HCT116 (cell line): ENCODE results near the gene RPL15.

Source experiments
- EZH2 ChIP-seq: fragments of 200-600 bp; sonication (generic); IDR thresholded peaks from 2 replicates; pipeline ENCODE4 v1.6.1; 2017; ENCODE audit warnings: antibody characterized with exemption, mixed run types
- JUND ChIP-seq: IDR thresholded peaks from 2 replicates; pipeline ENCODE4 v1.6.1; 2012
- POLR2A ChIP-seq: IDR thresholded peaks from 2 replicates; pipeline ENCODE4 v1.7.0; 2011; ENCODE audit warnings: borderline replicate concordance; ENCODE audit not compliant: insufficient read depth, insufficient read length; ENCODE audit errors: extremely low read depth
- SP1 ChIP-seq: IDR thresholded peaks from 2 replicates; pipeline ENCODE4 v1.6.1; 2012; ENCODE audit warnings: low read depth
- ZFX ChIP-seq: fragments of 450-650 bp; IDR thresholded peaks from 2 replicates; pipeline ENCODE4 v1.6.1; 2017
- ZNF274 ChIP-seq: fragments of 200-500 bp; sonication (Bioruptor generic); IDR thresholded peaks from 2 replicates; pipeline ENCODE4 v1.6.1; 2014; ENCODE audit warnings: mild to moderate bottlenecking, low read depth, low read length, inconsistent platforms
- TF ChIP-seq, protein P1 (sequence below), 3 experiments: fragments of 200-600 bp in 1 of 3; sonication (generic) in 1 of 3; IDR thresholded peaks in 2 of 3; conservative IDR thresholded peaks in 1 of 3; 2 replicates each; pipeline ENCODE4 v1.5.1; 2012 to 2017; ENCODE audit warnings: low read depth in 2 of 3, low read length in 2 of 3, antibody characterized with exemption in 1 of 3, borderline replicate concordance in 1 of 3, control low read depth in 1 of 3, mild to moderate bottlenecking in 1 of 3, mixed read lengths in 1 of 3, mixed run types in 1 of 3, moderate library complexity in 1 of 3; ENCODE audit not compliant: insufficient read depth in 1 of 3

DNA sequence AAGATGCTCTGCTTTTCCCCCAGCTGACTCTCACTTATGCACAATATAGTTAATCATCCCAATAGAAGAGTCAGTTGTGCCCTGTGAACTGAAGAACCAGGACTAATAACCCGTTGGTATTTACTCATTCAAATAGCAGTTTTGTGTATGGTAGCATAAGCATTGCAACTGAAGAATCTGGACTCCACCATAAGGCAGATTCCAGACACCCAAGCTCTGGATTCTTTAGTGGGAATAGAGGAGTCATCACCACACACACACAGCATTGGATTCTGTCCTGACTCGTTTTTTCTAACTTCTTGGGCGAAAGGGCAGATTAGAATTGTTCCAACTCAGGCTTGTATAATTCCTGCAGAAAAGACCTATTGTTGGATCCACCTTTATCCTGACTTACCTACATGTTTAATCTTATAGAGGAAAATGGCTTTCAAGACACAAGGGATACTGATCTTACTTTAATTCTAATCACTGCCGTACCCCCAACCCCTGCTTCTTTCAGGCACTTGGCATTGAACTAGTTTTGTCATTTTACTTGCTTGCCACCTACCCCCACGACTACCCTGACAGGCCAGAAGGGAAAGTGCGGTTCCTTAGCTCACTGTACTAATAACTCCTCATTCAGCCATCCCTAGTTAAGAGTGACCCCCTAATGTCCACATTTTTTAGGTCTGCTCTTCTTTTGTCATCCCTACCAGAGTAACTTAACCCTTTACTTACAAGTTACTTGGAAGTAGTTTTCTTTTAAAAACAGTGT lies 42.4 kb upstream of the RPL15 start:
- TF ChIP-seq SP1 (no peak), ZFX (no peak), POLR2A (no peak), ZNF274 (no peak), JUND (no peak), EZH2 (no peak)
- TF ChIP-seq, protein P1, sequence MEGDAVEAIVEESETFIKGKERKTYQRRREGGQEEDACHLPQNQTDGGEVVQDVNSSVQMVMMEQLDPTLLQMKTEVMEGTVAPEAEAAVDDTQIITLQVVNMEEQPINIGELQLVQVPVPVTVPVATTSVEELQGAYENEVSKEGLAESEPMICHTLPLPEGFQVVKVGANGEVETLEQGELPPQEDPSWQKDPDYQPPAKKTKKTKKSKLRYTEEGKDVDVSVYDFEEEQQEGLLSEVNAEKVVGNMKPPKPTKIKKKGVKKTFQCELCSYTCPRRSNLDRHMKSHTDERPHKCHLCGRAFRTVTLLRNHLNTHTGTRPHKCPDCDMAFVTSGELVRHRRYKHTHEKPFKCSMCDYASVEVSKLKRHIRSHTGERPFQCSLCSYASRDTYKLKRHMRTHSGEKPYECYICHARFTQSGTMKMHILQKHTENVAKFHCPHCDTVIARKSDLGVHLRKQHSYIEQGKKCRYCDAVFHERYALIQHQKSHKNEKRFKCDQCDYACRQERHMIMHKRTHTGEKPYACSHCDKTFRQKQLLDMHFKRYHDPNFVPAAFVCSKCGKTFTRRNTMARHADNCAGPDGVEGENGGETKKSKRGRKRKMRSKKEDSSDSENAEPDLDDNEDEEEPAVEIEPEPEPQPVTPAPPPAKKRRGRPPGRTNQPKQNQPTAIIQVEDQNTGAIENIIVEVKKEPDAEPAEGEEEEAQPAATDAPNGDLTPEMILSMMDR (IDR thresholded peaks at IDR 0.05 in 2 of 3, conservative IDR thresholded peaks at IDR 0.05 in 1 of 3; ENCODE audit: borderline replicate concordance in 1 of 3, insufficient read depth in 1 of 3, low read depth in 2 of 3, low read length in 2 of 3): no peak
